HG03175 (cell line): Measurements from ENCODE around the gene CNKSR3.

ENCODE experiments used
- ATAC-seq: cut with Tn5 transposase; IDR thresholded peaks from one replicate; pipeline ENCODE4 v1.9.1; 2021; ENCODE audit warnings: mild to moderate bottlenecking, moderate library complexity; ENCODE audit not compliant: unreplicated experiment

The CNKSR3 gene

DNA sequence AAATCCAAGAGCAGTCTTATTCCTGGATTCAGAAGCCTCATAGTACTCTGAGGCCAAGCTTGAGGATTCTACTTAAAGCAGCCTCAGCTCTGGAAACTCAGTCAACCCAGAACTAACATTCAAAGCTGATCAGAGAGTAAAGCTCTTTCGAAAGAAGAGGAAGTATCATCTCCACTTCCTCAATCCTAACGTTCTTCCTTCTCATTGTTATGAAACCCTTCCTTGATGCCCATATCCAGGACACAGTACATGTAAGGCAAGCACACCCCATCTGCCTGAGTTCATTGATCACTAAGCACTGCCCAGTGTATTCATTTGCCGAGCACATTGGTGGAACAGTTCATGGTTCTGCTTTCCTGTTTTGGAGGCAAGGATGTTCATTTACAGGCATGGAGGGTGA, 153.8 kb downstream of the CNKSR3 start, which contains the start of gene IPCEF1:
Gene IPCEF1, minus strand, starts transcription at position 114 of the 400 bp plus-strand sequence. CDS start 90,856 bp downstream, outside the sequence.
- ATAC-seq, result no peak

DNA sequence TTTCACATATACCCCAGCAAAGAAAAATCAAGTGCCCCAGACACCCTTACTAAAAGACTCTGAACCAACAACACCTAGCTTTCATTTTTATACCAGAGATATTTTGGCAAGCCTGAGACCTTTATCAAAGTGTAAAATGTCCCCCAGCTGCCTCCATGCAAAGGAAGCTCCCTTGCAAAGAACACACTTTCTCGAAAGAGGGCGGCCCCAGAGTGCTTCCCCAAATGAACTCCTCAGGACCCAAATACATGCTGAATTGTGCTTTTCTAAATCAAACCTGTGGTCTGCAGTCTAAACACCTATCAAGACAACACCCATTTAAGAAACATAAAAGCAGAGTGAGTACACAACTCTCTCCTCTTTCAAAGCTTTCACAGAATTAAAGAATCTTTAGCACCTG, 154.4 kb downstream of the CNKSR3 start:
- ATAC-seq, result no peak

DNA sequence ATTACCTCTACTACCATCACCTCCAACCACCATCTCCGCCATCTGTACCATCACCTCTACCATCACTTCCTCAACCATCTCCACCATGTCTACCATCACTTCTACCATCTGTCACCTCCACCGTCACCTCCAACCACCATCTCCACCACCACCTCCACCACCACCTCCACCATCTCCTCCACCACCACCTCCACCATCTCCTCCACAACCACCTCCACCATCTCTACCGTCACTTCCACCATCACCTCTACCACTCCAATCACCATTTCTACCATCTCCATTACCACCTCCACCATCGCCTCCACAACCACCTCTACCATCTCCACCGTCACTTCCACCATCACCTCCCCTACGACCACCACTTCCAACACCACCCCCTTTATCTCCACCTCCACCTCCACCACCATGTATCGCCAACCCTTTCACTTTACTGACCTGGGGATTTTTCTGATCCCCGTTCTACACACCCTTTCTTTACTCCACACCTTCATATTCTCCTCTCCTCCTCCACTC, 156.2 kb downstream of the CNKSR3 start:
- ATAC-seq, result no peak

GRCh38 chr6:154353626-154354025, 156.9 kb downstream of the CNKSR3 start:
- ATAC-seq, result no peak

DNA sequence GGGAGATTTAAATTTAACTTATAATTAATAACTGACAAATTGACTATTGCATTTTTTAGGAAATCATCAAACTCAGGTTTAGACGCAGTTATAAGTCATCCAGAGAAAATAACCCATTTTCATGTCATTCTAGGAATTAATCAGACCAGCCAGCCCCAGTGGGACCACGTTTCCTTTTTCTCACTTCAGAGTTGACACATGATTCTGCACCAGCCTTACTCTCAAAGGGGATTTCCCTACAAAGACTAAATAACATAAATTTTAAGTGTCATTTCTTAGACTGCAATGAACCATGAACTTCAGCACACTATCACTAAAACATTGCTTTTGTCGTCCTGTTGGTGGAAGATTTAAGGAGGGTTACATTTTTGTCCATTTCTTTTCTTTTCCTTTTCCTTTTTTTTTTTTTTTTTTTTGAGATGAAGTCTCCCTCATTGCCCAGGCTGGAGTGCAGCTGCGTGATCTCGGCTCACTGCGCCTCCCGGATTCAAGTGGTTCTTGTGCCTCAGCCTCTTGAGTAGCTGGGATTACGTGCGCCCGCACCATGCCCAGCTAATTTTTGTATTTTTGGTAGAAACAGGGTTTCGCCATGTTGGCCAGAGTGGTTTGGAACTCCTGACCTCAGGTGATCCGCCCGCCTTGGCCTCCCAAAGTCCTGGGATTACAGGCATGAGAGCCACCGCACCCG, 157.4 kb downstream of the CNKSR3 start:
- ATAC-seq, result peak; percentile 58

DNA sequence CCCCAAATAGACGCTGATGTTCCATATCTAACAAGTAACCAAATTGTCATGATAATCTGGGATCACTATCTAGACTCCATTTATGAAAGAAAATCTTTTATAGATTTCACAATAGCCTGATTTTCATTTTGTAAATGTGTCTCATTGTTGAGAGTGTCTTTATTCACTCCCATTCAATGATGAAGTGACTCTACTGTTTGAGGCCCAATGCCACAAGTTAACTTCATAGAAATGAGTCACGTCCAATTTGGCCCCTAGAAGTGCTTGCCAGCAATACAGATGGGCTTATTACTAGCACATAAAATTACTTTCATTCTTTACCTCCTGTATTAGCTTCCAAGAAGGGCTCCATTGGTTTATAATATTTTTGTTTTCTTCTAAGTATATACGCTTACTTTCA, 160.2 kb downstream of the CNKSR3 start:
- ATAC-seq, result no peak

GRCh38 chr6:154347981-154348380, 162.5 kb downstream of the CNKSR3 start:
- ATAC-seq, result no peak

GRCh38 chr6:154345811-154346210, 164.7 kb downstream of the CNKSR3 start:
- no peak for ATAC-seq

- ATAC-seq, result no peak
These were observed 166.8 kb downstream of the CNKSR3 start for GRCh38 chr6:154343473-154344308.

DNA sequence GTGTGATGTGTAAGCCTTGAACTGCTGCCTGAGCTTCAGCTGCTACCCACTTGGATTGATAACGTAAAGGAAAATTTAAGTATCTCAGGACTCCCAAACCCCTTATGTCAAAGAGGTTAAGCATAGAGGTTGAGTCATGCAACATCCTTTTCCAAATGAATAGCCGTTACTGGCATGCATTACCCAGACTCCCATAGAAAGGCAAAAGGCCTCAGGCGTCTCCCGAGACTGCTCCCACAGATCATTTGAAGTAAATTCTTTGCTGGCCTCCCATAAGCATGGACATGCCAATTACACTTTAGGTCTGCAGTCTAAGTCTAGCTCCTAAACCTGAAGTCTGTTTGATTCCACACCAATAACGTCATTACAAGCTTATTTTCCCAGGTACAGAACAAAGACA, 168.6 kb downstream of the CNKSR3 start:
- ATAC-seq, result no peak

GRCh38 chr6:154341336-154341735, 169.1 kb downstream of the CNKSR3 start:
- ATAC-seq, result no peak
